ENCODE data around the gene CAGE1.
"Not testable (repeated sequence)": the region's sequence is repeated elsewhere in the genome, so short reads cannot be mapped to it uniquely, and the experiment has no call there.

Gene CAGE1

DNA sequence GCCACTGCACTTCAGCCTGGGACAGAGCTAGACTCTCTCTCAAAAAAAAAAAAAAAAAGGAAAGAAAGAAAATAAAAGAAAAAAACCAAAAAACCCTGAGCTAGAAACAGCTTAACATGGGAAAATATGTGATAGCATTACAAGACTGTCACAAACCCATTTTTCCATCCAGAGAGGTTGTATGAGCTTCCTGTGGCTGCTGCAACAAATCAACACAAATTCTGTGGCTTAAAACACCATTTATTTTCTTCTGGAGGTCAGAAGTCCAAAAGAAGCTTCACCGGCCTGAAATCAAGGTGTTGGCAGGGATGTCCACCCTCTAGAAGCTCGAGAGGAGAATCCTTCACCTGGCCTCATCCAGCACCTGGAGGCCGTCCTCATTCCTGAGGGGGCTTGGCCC lies 54.9 kb downstream of the CAGE1 start:
- DNase-seq = no peak

DNA sequence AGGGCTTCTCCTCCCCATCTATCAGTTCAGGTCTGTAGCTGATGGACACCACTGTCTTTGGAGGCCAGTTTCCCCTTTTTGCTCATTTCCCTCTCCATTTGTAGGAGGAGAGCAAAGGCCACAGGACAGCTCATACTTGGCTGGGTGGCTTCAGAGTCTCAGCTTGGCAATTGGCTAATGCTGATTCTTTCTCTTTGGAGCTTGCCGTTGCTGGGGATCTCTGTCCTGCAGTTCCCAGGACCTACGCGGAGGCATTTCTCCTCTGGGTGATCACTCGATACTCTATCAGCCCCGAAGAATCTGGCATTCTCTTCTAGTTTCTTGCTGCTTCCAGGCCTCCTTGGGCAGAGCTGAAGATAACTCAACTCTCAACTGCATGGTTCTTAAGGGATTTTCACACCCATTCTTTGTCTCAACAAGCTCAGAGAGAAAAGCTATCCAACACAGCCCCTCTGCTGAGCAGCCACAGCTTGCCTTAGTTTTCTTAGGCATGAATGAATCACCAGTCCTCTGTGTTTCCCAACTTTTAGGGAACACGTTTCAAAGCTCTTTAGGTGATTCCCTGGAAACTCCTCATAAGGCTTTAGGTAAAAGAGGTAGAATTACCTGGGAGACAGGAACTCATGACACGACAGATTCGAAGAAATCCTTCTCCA lies 57.3 kb downstream of the CAGE1 start:
- DNase-seq = no peak

DNA sequence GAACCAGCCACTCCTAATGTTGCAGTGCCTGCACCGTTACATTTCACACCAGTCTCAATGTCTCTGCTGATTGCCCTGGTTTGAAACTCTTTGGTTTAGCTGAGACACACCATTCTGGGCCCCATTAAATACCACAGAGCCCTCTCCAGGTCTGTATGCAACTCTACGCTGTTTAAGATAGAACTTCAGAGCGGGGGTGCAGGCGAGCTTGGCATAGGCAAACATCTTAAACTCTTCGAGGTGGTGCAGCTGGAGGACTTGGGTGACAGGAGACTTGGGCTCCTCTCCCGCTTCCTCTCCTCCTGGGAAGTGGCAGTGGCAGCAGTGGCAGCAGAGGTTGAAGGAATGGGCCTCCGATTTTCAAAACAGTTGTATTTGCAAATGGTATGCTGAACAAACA lies 58.1 kb downstream of the CAGE1 start:
- DNase-seq = no peak

DNA sequence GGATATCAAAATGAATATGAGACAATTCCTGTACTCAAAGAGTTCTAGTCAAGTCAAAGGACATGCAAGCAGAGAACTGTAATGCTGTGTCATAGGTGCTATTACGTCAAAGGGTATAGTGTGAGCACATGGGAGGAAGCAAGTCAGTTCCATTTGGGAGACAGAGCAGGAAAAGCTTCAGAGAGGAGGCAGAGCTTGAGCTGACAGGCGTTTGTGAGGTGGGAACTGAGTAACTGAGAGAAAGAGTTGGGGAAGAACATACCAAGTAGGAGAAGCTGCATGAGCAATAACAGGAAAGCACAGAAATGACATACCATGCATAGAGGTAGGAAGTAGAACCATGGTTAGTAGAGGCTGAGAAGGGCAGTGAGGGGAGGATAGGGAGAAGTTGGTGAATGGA lies 61.3 kb downstream of the CAGE1 start:
- DNase-seq = no peak

DNA sequence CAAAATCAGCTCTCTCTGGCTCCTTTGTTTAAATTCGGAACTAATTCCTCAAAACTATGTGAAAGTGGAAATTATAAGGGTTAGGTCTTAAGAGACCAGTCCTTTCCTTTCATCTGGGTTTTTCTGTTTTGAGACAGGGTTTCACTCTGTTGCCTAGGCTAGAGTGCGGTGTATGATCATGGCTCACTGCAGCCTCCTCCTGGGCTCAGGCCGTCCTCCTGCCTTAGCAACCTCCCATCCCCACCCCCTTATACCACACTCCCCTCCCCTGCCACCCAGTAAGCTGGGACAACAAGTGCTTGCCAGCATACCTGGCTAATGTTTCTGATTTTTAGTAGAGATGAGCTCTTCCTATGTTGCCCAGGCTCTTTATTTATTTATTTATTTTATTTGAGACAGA lies 63.8 kb downstream of the CAGE1 start:
- DNase-seq = no peak

DNA sequence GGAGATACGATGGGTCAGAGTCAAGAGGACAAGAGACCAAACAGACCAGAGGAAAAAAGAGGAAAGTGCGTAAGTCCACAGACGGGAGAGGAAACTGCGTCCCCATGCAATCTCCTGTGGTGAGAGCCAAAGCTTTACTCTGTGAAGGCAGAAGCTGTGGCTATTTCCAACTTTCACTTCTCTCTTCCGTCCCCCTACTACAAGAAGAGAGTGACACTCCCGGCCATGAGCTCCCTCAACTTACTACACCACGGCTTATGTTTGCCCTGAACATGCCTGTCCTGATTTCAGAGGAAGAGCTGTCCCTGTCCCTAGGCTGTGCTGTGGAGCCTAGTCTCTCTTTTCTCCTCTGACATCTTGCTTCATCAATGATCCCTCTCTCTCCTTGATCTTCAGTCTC lies 65.0 kb downstream of the CAGE1 start:
- DNase-seq = no peak

DNA sequence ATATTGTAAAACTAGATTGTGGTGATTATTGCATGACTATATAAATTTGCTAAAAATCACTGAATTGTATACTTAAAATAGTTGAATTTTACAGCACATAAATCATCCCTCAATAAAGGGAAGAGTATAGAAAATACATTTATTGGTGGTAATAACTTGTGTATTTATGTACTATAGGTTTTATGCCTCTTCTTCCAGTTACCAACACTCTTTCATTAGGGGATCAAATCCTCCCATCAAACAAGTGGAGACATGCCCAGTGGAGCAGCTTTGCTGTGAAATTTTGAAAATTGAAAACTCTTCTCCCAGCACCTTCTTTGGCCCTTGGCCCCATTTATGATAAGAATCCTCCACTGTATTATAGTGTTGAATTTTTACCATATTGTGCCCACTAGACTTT lies 66.5 kb downstream of the CAGE1 start:
- DNase-seq = no peak

DNA sequence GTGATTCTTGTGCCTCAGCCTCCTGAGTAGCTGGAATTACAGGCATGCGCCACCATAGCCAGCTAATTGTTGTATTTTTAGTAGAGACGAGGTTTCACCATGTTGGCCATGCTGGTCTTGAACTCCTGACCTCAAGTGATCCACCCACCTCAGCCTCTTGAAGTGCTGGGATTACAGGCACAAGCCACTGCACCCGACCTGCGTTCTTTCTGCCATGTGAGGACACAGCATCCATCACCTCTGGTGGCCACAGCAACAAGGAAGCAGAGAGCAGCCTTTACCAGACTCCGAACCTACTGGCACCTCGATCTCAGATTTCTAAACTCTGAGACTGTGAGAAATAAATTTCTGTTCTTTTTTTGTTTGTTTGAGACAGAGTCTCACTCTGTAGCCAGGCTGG lies 67.7 kb downstream of the CAGE1 start:
- not testable (repeated sequence) for DNase-seq

DNA sequence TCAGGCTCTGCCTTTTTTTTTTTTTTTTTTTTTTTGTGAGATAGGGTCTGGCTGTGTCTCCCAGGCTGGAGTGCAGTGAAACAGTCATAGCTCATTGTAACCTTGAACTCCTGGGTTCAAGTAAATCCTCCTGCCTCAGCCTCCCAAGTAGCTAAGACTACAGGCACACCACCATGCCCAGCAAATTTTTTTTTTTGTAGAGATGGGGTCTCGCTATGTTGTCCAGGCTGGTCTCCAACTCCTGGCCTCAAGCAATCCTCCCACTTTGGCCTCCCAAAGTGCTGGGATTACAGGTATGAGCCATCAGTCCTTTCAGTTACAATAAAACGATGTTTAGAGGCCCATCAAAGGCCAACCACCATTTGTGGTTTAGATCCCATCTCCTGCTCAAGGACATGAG lies 70.1 kb downstream of the CAGE1 start:
- DNase-seq = not testable (repeated sequence)

DNA sequence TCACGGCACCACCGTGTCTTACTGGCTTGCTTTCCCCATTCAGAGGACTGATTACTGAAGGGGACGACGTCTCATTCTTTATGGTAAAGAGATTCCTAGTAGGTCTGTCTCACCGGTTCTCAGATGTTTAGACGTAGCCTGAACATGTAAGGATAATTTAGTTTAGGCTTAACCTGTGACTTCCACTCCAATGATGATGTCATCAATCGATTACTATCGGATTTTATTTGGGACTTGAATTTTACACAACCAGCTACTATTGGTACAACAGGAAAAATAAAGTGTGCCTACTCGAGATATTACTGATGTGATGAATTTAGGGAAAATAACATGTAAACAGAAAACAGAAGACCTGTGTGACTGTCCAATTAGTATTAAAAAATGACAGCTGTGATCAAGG lies 72.0 kb downstream of the CAGE1 start:
- no peak for DNase-seq

DNA sequence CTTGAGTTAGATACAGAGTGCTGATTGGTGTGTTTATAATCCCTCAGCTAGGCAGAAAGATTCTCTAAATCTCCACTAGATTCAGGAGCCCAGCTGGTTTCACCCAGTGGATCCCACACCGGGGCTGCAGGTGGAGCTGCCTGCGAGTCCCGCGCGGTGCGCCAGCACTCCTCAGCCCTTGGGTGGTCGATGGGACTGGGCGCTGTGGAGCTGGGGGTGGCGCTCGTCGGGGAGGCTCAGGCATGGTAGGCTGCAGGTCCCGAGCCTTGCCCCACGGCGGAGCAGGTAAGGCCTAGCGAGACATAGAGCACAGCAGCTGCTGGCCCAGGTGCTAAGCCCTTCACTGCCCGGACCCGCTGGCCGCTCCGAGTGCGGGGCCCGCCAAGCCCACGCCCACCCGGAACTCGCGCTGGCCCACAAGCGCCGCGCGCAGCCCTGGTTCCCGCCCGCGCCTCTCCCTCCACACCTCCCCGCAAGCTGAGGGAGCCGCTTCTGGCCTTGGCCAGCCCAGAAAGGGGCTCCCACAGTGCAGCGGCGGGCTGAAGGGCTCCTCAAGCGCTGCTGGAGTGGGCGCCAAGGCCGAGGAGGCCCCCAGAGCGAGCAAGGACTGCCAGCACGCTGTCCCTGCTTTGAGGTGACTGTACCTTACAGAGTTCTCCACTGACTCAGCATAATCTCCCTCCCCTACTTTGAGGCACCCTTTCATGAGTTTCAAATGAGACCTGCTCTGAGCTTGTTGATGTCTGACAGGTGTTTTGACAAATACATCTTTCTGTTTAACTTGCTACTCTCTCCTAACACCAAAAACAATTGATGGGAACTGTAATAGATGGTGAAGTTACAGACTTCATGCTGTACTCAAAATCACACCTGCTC lies 72.6 kb downstream of the CAGE1 start:
- no peak for DNase-seq

DNA sequence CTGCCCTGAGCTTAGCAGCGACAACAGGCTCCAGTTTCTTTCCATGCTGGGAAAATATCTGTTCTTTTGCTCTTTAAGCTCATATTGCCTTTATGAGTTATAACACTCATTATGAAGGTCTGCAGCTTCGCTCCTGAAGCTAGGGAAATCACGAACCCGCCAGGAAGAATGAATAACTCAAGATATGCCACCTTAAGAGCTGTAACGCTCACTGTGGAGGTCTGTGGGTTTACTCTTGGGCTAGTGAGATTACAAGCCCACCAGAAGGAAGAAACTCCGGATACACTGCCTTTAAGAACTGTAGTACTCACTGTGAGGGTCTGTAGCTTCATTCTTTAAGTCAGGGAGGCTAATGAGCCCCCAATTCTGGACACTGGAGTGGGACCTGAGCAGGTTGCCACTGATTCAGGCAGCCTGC lies 73.6 kb downstream of the CAGE1 start:
- no peak for DNase-seq

DNA sequence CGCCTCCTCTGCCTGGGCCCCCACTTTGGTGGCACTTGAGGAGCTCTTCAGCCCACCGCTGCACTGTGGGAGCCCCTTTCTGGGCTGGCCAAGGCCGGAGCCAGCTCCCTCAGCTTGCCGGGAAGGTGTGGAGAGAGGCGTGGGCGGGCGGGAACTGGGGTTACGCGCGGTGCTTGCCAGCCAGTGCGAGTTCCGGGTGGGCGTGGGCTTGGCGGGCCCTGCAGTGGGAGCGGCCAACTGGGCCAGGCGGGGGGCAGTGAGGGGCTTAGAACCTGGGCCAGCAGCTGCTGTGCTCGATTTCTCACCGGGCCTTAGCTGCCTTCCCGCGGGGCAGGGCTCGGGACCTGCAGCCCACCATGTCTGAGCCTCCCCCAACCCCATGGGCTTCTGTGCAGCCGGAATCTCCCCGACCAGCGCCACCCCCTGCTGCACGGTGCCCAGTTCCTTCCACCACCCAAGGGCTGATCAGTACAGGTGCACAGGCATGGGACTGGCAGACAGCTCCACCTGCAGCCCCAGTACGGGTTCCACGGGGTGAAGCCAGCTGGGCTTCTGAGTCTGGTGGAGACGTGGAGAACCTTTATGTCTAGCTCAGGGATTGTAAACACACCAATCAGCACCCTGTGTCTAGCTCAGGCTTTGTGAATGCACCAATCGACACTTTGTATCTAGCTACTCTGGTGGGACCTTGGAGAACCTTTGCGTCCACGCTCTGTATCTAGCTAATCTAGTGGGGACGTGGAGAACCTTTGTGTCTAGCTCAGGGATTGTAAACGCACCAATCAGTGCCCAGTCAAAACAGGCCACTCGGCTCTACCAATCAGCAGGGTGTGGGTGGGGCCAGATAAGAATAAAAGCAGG lies 74.2 kb downstream of the CAGE1 start:
- DNase-seq = not testable (repeated sequence)

DNA sequence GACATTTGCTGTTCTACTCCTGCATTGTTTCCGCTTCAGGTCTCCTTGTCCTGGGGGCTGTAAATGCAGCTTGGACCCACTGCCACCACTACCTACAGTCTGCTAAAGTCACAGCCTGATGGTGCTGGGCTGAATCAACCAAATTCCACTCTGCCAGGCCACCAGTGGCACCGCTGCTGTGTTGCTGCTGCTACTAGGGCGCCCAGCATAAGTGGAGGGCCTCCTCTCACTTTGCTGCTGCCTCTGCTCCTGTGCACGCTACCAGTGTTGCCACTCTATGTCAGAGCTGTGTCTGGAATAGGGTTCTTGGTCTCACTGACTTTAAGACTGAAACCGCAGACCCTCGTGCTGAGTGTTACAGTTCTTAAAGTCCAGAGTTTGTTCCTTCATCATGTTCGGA lies 75.1 kb downstream of the CAGE1 start:
- DNase-seq = no peak

DNA sequence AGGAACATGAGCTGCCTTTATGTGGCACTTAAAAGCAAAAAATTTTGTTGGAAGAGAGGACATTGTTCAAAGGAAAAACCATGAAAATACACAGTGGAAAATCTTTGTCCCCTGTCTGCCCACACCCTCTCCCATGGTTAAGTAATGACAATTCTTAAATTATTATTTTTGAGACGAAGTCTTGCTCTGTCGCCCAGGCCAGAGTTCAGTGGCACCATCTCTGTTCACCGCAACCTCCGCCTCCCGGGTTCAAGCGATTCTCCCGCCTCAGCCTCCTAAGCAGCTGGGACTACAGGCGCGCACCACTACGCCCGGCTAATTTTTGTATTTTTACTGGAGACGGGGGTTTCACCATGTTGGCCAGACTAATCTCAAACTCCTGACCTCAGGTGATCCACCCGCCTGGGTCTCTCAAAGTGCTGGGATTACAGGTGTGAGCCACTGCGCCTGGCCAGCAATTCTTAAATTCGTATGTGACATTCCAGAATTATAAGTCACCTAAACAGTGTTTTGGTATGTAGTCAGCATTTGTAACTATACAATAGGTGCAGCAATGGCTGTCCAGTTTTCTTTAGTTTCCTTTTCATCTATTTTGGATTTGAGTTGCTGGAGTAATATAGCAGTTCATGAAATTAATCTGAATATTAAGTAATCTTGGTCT lies 75.9 kb downstream of the CAGE1 start:
- no peak for DNase-seq

DNA sequence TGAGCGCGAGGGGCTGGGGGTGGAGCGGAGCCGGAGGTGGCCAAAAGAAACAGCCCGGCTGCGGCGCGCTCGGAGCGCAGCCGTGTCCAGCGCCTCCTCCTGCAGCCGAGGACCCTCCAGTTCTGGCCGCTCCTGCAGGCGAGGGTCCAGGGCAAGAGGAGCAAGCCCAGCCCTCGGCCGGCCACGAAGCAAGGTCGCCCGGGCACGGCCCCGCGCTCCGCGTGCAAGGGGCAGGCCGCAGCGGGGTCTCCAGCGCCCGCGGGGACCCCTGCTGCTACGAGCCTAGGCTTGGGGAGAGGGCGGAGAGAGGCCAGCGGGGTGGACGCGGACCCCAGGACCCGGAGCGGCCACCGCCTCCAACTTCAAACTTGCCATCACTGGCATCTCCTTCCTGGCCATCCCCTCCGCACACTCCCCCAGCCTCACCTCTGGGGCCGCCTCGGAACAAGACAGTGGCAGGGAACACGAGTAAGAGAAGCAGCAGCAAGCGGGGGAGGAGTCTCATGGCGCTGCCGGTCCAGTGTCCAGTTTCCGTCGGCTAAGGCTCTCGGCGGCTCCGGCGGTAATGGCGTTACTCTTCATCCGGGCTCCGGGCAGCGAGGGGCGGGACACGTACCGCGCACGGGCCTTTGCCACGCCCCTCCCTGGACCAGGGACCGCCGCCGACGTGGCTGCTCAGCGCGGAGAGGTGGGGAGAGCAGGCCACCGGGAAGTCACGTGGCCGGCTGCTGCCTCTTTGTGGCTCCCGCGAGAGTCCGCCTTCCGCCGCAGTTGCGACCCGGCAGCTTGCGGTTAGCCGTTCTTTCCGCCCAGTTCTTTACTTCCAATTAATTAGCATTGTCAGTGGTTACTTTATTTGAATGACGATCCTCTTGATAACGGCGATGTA lies 76.7 kb downstream of the CAGE1 start, which contains the start of gene SSR1:
Gene SSR1, minus strand, starts transcription at position 584 of the 889 bp plus-strand sequence. Its CDS starts 79 bp downstream, at position 505.
- DNase-seq = peak; percentile 94

DNA sequence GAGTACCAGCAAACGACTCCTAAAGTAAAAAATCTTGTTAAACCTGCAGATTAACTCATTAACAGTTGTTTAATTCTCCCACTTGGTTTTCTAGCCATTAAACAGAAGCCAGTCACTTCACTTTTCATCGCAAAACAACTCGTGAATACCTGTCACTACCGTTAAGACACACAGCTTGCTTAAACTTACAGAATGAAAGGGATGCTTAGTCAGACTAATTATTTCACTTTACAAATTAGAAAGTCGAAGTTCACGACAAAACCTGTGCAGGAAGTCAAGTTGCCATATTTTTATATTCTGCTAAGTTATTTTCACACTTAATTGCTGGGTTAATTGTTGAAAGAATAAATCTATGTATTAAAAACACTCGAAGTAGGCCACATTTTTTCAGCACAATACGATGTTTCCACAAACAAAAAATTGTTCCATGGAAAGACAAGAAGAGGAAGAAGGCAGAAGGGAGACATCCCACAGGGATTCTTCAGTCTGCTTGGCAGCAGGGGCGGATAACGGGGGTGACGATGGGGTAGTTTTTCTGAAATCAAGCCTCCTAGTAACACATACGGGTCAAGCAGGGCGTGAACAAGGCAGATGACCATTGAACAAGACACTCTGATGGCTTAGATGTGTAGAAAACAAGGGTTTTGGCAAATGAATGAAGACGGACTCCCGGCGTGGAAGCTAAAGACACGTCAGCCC lies 77.5 kb downstream of the CAGE1 start:
- no peak for DNase-seq

DNA sequence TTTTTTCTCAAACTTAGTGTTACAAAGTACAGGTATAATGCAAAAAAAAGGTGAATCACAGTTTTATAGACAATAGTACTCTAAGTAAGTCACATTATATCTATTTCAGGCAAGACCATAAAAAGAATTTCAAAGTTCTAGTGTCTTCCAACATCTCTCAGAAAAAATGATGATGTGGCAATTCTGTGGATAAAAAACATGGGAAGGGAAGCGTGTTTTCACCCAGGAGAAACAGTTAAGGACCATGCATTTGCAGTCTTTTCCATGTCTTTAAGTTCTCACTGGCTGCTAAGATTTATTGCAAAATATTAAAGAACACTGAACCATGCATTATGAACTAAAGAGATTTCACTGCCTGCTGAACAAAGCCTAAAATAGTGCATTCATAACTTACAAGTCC lies 78.4 kb downstream of the CAGE1 start:
- no peak for DNase-seq

DNA sequence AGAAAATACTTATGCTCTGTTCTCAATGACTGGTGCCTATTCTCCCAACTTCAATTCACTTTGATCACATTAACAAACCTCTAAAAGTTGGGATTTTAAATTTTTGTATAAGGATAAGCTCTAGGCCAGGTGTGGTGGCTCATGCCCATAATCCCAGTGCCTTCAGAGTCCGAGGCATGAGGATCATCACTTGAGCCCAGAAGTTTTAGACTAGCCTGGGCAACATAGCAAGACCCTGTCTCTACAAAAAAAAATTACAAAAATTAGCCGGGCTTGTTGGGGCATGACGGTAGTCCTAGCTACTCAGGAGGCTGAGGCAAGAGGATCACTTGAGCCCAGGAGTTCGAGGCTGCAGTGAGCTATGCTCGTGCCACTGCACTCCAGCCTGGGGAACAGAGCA lies 80.5 kb downstream of the CAGE1 start:
- no peak for DNase-seq

DNA sequence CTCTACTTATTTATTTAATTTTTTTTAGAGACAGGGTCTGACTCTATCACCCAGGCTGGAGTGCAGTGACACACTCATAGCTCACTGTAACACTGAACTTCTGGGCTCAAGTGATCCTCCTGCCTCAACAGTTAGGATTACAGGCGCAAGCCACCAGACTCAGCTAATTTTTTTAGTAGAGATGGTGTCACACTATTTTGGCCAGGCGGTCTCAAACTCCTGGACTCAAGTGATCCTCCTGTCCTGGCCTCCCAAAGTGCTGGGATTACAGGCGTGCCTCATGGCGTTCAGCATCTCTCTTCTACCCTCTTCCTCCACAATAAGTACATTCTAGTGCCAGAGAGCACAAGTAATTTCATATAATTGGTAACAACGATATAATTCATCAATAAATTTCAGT lies 82.0 kb downstream of the CAGE1 start:
- DNase-seq = no peak

DNA sequence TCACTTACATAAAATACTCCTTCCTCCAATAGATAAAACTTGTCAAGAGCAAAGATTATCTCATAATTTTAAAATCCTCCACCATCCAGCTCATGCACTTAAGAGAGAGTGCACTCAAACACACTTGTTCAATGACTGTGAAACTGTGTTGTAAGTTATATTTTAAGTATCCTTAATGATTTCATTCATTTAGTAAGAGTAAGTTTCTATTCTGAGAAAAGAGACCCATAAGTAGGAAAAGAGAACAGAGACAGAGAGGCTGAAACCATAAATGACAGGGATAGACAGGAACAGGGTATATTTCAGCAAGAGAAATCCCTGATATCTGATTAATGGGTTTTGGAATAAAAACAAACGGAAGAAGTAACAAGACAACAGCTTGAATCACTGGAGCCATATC lies 84.7 kb downstream of the CAGE1 start:
- DNase-seq = no peak

Data from activated naive CD4-positive, alpha-beta T cell treated with anti-CD3 and anti-CD28 coated beads, Interleukin-2, amount 50 U/mL, for 16 hours (primary cell).